Measurements from ENCODE around the gene ICA1.
"Not testable (repeated sequence)": the region's sequence is repeated elsewhere in the genome, so short reads cannot be mapped to it uniquely, and the experiment has no call there.

ICA1 gene

GRCh38 chr7:8129318-8129659, 132.7 kb downstream of the ICA1 start:
- no peak for DNase-seq (ENCODE audit: low spot score)

GRCh38 chr7:8128449-8129317, 133.3 kb downstream of the ICA1 start:
- DNase-seq (ENCODE audit: low spot score), result no peak

- DNase-seq (ENCODE audit: low spot score), result no peak
These were observed 135.3 kb downstream of the ICA1 start for GRCh38 chr7:8126601-8127167.

- no peak for DNase-seq (ENCODE audit: low spot score)
These were observed 136.1 kb downstream of the ICA1 start for GRCh38 chr7:8125680-8126444.

- DNase-seq (ENCODE audit: low spot score), result no peak
These were observed 140.7 kb downstream of the ICA1 start for GRCh38 chr7:8121243-8121642.

GRCh38 chr7:8120390-8121058, 141.4 kb downstream of the ICA1 start:
- no peak for DNase-seq (ENCODE audit: low spot score)

- DNase-seq (ENCODE audit: low spot score), result no peak
These were observed 142.7 kb downstream of the ICA1 start for GRCh38 chr7:8119262-8119661.

GRCh38 chr7:8117195-8117594, 144.8 kb downstream of the ICA1 start:
- no peak for DNase-seq (ENCODE audit: low spot score)

GRCh38 chr7:8115547-8116402, 146.2 kb downstream of the ICA1 start:
- no peak for DNase-seq (ENCODE audit: low spot score)

GRCh38 chr7:8114175-8114574, 147.8 kb downstream of the ICA1 start:
- no peak for DNase-seq (ENCODE audit: low spot score)

- DNase-seq (ENCODE audit: low spot score), result no peak
These were observed 148.8 kb downstream of the ICA1 start for GRCh38 chr7:8113184-8113583.

- no peak for DNase-seq (ENCODE audit: low spot score)
These were observed 149.3 kb downstream of the ICA1 start for GRCh38 chr7:8112685-8113084.

GRCh38 chr7:8111282-8111960, 150.5 kb downstream of the ICA1 start:
- no peak for DNase-seq (ENCODE audit: low spot score)

GRCh38 chr7:8109196-8110022, 152.6 kb downstream of the ICA1 start:
- no peak for DNase-seq (ENCODE audit: low spot score)

GRCh38 chr7:8105449-8106095, 156.4 kb downstream of the ICA1 start:
- no peak for DNase-seq (ENCODE audit: low spot score)

GRCh38 chr7:8103282-8103681, 158.7 kb downstream of the ICA1 start:
- DNase-seq (ENCODE audit: low spot score), result no peak

- not testable (repeated sequence) for DNase-seq (ENCODE audit: low spot score)
These were observed 160.7 kb downstream of the ICA1 start for GRCh38 chr7:8101292-8101691.

- DNase-seq (ENCODE audit: low spot score), result no peak
These were observed 167.5 kb downstream of the ICA1 start for GRCh38 chr7:8094164-8095140.

Data from kidney capillary endothelial cell (primary cell).